Esophagus squamous epithelium (tissue), 5 donors: Measurements from ENCODE around the gene GLMP. TPM values are rescaled to one million over a fixed set of nuclear protein-coding genes. Genes with fewer than 3 reads are reported as not detected.

Source experiments
- DNase-seq: peaks from one replicate; lab custom pipeline; 2025; lab: John Stamatoyannopoulos, UW
- H3K27ac ChIP-seq, 4 donors: fragments of 200-600 bp; sonication (generic); one replicate each; pipeline ENCODE4 v1.5.1; 2016 to 2019; ENCODE audit warnings: mild to moderate bottlenecking in 1 of 4
- H3K27me3 ChIP-seq, 4 donors: fragments of 200-600 bp; sonication (generic); 1 replicate in 3 of 4; 2 replicates in 1 of 4; pipeline versions ENCODE4 v1.5.1 to v1.6.0; 2017 to 2021; ENCODE audit warnings: antibody characterized with exemption in 1 of 4
- H3K36me3 ChIP-seq, 3 donors: fragments of 200-600 bp; sonication (generic); one replicate each; pipeline ENCODE4 v1.5.1; 2016 to 2019
- H3K4me1 ChIP-seq, 3 donors: fragments of 200-600 bp; sonication (generic); one replicate each; pipeline ENCODE4 v1.5.1; 2017 to 2019
- H3K4me3 ChIP-seq, 4 donors: fragments of 200-600 bp; sonication (generic); 1 replicate in 3 of 4; 2 replicates in 1 of 4; pipeline ENCODE4 v1.5.1; 2016 to 2019; ENCODE audit warnings: mild to moderate bottlenecking in 2 of 4, moderate library complexity in 1 of 4
- H3K9me3 ChIP-seq, 3 donors: fragments of 200-600 bp; sonication (generic); one replicate each; pipeline ENCODE4 v1.5.1; 2016 to 2019
- CTCF ChIP-seq, 6 experiments: fragments of 450-650 bp in 4 of 6; fragments of 200-600 bp in 2 of 6; sonication (generic) in 2 of 6; IDR thresholded peaks; one replicate each; pipeline ENCODE4 v1.5.1; 2016 to 2019; ENCODE audit warnings: antibody characterized with exemption in 6 of 6, mild to moderate bottlenecking in 4 of 6, moderate library complexity in 4 of 6
- POLR2A ChIP-seq, 4 donors: fragments of 450-650 bp; IDR thresholded peaks; one replicate each; pipeline ENCODE4 v1.6.1; 2017; ENCODE audit warnings: antibody characterized with exemption in 4 of 4, mild to moderate bottlenecking in 4 of 4, moderate library complexity in 3 of 4
- WGBS, 2 donors: methylation state at CpG; one replicate each; pipeline ENCODE4 v1.1.5; 2018; 5-methylcytosine and 5-hydroxymethylcytosine counted together
- intact Hi-C: fragments of 100-400 bp; cut with DNase I; formaldehyde crosslinking; loops from one replicate; pipeline ENCODE4 v1.15.0; 2022
- total RNA-seq, 4 donors: library from RNA; depleted of rRNA; stranded (reverse); fragments of >200 nt; gene quantifications; one replicate each; pipeline ENCODE4 v1.1.0, GENCODE V29; 2016
- donor health status: DM: yes; HTN: yes; CAD: no.

The GLMP gene
- 10 to 100 TPM; 16.1 to 44.2 (median 27.7) TPM for total RNA-seq

- H3K27me3 ChIP-seq = no peaks in the 10 kb centered on the region
- intact Hi-C loops = no loop called here
- H3K4me3 ChIP-seq = peak within 1 kb of the TSS; percentile 53 to 76 (median 74)
- no peak for DNase-seq
- H3K27ac ChIP-seq = peak within 1 kb of the TSS; percentile 55 to 82 (median 76)
- H3K4me1 ChIP-seq = peaks cover 16 to 58% (median 25%) of the 10 kb centered on the region in 3 donors
- 0 to 1% methylated on average over 8 to 10 of the region's 17 CpGs for WGBS, 2 donors
- H3K36me3 ChIP-seq = peaks cover 0 to 32% (median 0%) of the 10 kb centered on the region in 3 donors
- TF ChIP-seq POLR2A (IDR thresholded peaks at IDR 0.05) (no peak), CTCF (IDR thresholded peaks at IDR 0.05) (no peak)
- no peaks in the 10 kb centered on the region for H3K9me3 ChIP-seq
These were observed at the start of gene GLMP for GRCh38 chr1:156295391-156295947. TSS of gene GLMP (minus strand) at chr1:156295679. CDS start at chr1:156295645, 34 bp downstream.

- Histone ChIP-seq H3K27ac (no peak overlapping the region), H3K4me3 (no peak overlapping the region), H3K4me1 (no peaks in the 10 kb centered on the region), H3K9me3 (no peaks in the 10 kb centered on the region), H3K27me3 (peaks cover 0 to 9% (median 0%) of the 10 kb centered on the region in 4 donors), H3K36me3 (no peaks in the 10 kb centered on the region)
- WGBS, 2 donors = 69 to 72% methylated on average over 3 of the region's 3 CpGs
- intact Hi-C loops = no loop called here
- TF ChIP-seq CTCF (IDR thresholded peaks at IDR 0.05) = no peak
- no peak for TF ChIP-seq POLR2A (IDR thresholded peaks at IDR 0.05)
- no peak for DNase-seq
These were observed 48.9 kb upstream of the GLMP start for GRCh38 chr1:156344409-156344808.

GRCh38 chr1:156342166-156342955, 46.9 kb upstream of the GLMP start:
- DNase-seq = no peak
- no peak overlapping the region for H3K27ac ChIP-seq
- peaks cover 0 to 2% (median 0%) of the 10 kb centered on the region in 3 donors for H3K4me1 ChIP-seq
- H3K27me3 ChIP-seq = peaks cover 0 to 9% (median 0%) of the 10 kb centered on the region in 4 donors
- H3K4me3 ChIP-seq = no peak overlapping the region
- 80 to 82% methylated on average over 1 of the region's 1 CpG for WGBS, 2 donors
- intact Hi-C loops = no loop called here
- H3K36me3 ChIP-seq = no peaks in the 10 kb centered on the region
- H3K9me3 ChIP-seq = no peaks in the 10 kb centered on the region
- TF ChIP-seq POLR2A (IDR thresholded peaks at IDR 0.05) = no peak
- no peak for TF ChIP-seq CTCF (IDR thresholded peaks at IDR 0.05)

GRCh38 chr1:156338180-156338976, 42.9 kb upstream of the GLMP start, which contains the start of the genes CCT3 and TSACC:
TSS of gene CCT3 (minus strand) at chr1:156338292. CDS start at chr1:156338184, 108 bp downstream.
TSS of gene TSACC (plus strand) at chr1:156338526. CDS start at chr1:156339758, 1,232 bp downstream.
- intact Hi-C loops = no loop called here
- 0% methylated on average over 22 to 35 of the region's 47 CpGs for WGBS, 2 donors
- peak within 1 kb of the TSS; percentile 87 to 98 (median 90) for H3K4me3 ChIP-seq
- peak; percentile 93 for DNase-seq
- H3K27ac ChIP-seq = peak within 1 kb of the TSS; percentile 79 to 93 (median 90)
- no peaks in the 10 kb centered on the region for H3K9me3 ChIP-seq
- no peaks in the 10 kb centered on the region for H3K27me3 ChIP-seq
- peaks cover 0 to 30% (median 10%) of the 10 kb centered on the region in 3 donors for H3K36me3 ChIP-seq
- TF ChIP-seq CTCF (IDR thresholded peaks at IDR 0.05) = no peak
- peak in 2 of 4 donors; percentile 42 to 74 for TF ChIP-seq POLR2A (IDR thresholded peaks at IDR 0.05)
- H3K4me1 ChIP-seq = peaks cover 13 to 29% (median 15%) of the 10 kb centered on the region in 3 donors
